Activated naive CD4-positive, alpha-beta T cell treated with Interleukin-2 at 50 U/mL for 16 hours (primary cell): Measurements from ENCODE around the gene NACC1.
"Not testable (repeated sequence)": the region's sequence is repeated elsewhere in the genome, so short reads cannot be mapped to it uniquely, and the experiment has no call there.

Experiments used
- DNase-seq: peaks from one replicate; pipeline ENCODE4 v3.0.0-alpha.2; 2020

The NACC1 gene

DNA sequence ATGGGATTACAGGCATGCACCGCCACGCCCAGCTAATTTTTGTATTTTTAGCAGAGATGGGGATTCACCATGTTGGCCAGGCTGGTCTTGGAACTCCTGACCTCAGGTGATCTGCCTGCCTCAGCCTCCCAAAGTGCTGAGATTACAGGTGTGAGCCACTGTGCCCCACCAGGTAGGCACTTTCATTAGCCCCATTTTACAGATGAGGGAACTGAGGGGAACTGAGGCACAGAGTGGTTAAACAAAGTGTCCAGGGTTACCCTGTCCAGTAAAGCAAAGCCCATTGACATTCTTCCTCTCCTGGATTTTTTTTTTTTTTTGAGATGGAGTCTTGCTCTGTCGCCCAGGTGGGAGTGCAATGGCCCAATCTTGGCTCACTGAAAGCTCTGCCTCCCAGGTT lies 48.1 kb downstream of the NACC1 start:
- not testable (repeated sequence) for DNase-seq

DNA sequence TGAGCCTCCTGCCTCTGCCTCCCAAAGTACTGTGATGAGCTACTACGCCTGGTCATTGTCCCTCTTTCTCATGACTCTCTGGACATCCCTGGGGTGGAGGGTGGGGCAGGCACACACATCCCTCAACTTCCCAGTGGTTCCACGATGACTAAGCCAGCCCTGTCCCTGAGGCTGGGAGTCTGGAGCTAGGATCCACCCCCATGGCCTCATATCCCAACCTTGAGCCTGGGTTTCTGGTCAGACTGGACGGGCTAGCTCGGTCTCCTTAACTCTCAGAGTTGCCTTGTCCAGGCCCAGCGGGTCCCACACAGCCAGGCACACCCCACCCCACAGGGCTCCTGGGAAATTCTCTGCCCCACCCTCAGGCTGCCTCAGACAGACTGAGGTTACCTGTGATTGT lies 51.7 kb downstream of the NACC1 start:
- DNase-seq = no peak

DNA sequence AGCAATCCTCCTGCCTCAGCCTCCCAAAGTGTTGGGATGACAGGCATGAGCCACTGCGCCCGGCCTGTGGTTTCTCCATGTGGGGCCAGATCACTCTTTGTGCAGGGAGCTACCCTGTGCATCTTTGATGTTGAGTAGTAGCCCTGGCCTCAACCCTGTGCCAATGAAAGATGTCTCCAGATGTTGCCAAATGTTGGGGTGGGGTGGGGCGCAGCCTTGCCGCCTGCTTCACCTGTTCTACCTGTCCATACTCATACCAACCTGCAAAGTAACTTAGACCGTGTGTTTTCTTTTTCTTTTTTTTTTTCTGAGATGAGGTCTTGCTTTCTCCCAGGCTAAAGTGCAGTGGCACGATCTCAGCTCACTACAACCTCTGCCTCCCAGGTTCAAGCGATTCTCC lies 53.1 kb downstream of the NACC1 start:
- no peak for DNase-seq

DNA sequence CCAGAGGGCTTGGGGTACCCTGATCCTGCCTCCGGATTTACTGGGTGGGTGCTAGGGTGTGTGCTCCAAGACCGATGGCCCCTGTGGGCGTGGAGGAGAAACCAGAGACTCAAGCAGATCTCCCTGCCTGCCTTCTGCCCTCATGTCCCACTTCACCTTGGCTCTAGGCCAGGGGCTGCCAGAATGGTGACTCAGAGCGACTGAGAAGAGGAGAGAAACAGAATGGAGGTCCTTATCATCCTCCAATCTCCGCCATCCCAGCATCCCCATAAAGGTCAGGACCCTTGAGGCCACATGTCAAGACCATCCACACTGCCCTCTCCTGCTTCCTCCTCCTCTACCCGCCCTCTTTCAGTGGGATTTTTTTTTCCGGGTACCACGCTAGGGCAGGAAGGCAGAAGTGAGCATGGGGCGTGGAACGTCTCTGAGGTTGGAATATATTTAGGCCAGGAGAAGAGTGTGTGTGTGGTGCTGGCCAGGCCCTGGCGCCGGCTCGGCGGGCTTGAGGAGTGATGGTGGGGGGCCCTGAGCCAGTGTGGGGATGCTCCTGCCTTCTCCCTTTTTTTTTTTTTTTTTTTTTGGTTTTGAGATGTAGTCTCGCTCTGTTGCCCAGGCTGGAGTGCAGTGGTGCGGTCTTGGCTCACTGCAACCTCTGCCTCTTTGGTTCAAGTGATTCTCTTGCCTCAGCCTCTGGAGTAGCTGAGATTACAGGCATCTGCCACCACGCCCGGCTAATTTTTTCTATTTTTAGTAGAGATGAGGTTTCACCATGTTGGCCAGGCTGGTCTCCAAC lies 54.5 kb downstream of the NACC1 start:
- DNase-seq = peak; percentile 83

DNA sequence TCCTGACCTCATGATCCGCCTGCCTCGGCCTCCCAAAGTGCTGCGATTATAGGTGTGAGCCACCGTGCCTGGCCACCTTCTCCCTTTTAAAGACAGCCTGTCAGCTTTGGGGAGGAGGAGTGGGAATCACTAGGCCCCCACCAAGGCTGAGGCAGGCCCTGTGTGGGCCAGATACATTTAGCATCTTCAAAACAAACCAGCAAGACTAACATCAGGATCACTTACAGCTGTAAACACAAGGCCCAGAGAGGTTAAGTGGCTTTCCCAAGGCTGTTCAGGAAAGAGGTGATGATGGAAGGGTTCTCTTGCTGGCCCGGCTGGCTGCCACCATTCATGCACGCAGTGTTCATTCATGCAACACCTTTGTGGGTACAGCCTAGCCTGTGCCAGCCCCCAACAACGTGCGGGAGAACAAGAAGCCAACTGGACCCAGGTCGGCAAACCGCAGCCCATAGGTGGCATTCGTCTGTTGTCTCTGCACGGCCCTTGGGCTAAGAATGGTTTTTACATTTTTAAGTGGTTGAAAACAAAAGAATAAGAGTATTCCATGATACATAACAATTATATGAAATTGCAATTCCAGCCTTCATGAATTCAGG lies 55.2 kb downstream of the NACC1 start:
- DNase-seq = no peak

DNA sequence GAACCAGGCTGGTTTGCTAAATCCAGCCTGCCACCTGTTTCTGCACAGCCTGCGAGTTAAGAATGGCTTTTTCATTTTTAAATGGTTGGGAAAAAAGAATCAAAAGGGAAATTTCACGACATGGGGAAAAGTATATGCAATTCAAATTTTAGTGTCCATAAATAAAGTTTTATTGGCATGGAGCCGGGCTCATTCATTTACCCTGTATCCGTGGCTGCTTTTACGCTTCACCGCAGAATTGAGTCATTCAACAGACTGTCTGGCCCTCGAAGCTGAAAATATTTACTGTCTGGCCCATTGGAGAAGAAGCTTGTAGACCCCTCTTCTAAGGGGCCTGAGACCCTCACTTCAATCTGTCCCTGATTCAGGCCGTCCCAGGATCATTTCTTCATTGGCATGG lies 58.3 kb downstream of the NACC1 start:
- DNase-seq = no peak

DNA sequence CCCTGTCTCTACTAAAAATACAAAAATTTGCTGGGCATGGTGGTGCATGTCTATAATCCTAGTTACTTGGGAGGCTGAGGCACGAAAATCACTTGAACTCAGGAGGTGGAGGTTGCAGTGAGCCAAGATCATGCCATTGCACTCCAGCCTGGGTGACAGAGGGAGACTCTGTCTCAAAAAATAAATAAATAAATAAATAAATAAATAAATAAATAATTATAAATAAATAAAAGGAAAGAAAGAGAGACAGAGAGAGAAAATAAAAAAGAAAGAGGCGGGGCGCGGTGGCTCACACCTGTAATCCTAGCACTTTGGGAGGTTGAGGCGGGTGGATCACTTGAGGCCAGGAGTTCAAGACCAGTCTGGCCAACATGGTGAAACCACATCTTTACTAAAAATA lies 59.5 kb downstream of the NACC1 start:
- DNase-seq = not testable (repeated sequence)

DNA sequence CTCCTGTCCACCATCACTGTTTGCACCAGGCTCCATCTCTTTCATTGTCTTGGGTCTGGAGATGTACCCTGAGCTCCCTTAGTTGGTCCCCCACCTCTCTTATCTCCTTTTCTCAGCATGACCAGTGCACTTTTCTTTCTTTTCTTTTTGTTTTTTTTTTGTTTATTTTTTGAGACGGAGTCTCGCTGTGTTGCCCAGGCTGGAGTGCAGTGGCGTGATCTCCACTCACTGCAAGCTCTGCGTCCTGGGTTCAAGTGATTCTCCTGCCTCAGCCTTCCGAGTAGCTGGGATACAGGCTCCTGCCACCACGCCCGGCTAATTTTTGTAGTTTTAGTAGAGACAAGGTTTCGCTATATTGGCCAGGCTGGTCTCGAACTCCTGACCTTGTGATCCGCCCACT lies 60.2 kb downstream of the NACC1 start:
- DNase-seq = not testable (repeated sequence)

DNA sequence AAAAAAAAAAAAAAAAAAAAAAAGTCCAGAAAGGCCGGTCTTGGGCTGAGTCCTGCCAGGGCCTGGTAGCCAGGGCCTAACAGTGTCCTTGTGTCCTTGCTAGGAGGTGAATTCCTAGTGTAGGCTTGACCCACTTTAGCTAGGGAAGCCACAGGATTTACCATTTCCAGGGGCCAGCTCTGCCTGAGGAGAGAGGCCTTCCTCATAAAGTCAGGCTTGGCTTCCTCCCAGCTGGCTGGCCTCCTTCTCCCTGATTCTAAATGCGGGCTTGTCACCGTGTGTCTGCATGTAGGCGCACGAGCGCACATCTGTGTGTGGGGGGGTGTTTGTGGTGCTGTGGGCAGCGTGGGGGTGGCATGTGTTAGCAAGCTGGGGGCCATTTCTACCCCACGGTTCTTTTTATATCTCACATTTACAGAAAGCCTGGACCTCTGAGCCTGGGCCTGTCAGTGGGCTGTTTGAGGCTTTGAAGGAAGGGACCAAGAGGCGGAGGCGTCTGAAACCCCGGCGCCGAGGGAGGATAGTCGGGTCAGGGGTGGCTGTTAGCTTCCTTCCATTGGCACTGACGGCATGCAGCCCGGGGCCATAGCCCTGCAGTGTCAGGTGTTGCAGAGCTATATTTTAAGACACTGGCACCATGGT lies 63.8 kb downstream of the NACC1 start:
- peak; percentile 51 for DNase-seq

DNA sequence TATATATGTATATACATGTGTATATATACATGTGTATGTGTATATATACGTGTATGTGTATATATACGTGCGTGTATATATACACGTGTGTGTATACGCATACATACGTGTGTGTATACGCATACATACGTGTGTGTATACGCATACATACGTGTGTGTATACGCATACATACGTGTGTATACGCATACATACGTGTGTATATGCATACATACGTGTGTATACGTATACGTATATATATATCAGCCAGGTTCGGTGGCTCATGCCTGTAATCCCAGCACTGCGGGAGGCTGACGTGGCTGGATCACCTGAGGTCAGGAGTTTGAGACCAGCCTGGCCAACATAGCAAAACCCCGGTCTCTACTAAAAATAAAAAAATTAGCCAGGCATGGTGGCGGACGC lies 66.9 kb downstream of the NACC1 start:
- not testable (repeated sequence) for DNase-seq

DNA sequence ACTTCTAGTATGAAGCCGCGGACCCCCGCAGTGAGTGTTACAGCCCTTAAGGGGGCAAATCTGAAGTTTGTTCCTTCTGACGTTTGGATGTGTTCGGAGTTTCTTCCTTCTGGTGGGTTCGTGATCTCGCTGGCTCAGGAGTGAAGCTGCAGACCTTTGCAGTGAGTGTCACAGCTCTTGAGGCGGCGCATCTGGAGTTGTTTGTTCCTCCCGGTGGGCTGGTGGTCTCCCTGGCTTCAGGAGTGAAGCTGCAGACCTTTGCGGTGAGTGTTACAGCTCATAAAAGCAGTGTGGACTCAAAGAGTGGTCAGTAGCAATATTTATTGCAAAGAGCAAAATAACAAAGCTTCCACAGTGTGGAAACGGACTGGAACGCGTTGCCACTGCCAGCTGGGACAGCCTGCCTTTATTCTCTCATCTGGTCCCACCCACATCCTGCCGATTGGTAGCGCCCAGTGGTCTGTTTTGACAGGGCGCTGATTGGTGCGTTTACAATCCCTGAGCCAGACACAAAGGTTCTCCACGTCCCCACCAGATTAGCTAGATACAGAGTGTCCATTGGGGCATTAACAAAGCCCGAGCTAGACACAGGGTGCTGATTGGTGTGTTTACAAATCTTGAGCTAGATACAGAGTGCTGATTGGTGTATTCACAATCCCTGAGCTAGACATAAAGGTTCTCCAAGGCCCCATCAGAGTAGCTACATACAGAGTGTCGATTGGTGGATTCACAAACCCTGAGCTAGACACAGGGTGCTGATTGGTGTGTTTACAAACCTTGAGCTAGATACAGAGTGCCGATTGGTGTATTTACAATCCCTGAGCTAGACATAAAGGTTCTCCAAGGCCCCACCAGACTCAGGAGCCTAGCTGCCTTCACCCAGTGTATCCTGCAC lies 67.9 kb downstream of the NACC1 start:
- not testable (repeated sequence) for DNase-seq

DNA sequence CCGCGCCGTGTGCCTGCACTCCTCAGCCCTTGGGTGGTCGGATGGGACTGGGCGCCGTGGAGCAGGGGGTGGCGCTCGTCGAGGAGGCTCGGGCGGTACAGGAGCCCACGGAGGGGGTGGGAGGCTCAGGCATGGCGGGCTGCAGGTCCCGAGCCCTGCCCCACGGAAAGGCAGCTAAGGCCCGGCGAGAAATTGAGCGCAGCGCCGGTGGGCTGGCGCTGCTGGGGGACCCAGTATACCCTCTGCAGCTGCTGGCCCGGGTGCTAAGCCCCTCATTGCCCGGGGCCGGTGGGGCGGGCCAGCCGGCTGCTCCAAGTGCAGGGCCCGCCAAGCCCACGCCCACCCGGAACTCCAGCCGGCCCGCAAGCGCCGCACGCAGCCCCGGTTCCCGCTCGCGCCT lies 68.6 kb downstream of the NACC1 start:
- not testable (repeated sequence) for DNase-seq

DNA sequence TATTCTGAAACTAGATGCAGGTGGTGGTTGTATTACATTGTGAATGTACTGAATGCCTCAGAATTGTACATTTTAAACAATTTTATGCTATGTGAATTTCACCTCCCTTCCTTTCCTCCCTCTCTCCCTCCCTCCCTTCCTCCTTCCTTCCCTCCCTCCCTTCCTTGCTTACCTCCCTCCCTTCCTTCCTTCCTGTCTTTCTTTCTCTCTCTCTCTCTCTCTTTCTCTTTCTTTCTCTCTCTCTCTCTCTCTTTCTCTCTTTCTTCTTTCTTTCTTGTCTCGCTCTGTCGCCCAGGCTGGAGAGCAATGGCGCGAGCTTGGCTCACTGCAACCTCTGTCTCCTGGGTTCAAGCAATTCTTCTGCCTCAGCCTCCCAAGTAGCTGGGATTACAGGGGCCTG lies 69.4 kb downstream of the NACC1 start:
- DNase-seq = no peak

DNA sequence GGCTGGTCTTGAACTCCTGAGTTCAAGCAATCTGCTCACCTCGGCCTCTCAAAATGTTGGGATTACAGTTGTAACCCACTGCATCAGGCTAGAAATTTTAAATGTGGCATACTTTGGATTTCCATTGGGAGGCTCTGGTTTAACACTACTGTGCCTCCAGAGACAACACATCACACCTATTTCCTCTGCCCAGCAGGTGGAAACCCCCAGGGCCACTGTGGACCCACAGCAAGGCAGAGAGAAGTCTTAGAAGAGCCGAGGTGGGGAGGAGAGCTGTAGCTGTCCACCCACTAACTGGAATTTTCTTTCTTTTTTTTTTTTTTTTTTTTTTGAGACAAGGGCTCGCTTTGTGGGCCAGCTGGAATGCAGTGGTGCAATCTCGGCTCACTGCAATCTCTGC lies 71.5 kb downstream of the NACC1 start:
- no peak for DNase-seq
